HFFc6 (cell line): ENCODE results near the gene DES. TPM values are rescaled to one million over a fixed set of nuclear protein-coding genes. Genes with fewer than 3 reads are reported as not detected.

ENCODE experiments used
- DNase-seq: peaks from one replicate; pipeline ENCODE4 v3.0.0-alpha.2; 2018
- H3K27ac Mint-ChIP-seq: 2 replicates; pipeline ENCODE4 v1.8.0; 2020; ENCODE audit warnings: mild to moderate bottlenecking, mixed read lengths
- H3K27me3 Mint-ChIP-seq: 2 replicates; pipeline ENCODE4 v1.8.0; 2021; ENCODE audit warnings: mild to moderate bottlenecking, moderate library complexity, mixed read lengths; ENCODE audit not compliant: insufficient read depth
- H3K36me3 Mint-ChIP-seq: 2 replicates; pipeline ENCODE4 v1.8.0; 2021; ENCODE audit warnings: low read depth, mixed read lengths
- H3K4me1 Mint-ChIP-seq: 2 replicates; pipeline ENCODE4 v1.8.0; 2020; ENCODE audit warnings: low read depth, mixed read lengths
- H3K4me3 Mint-ChIP-seq: 2 replicates; pipeline ENCODE4 v1.8.0; 2020; ENCODE audit warnings: mild to moderate bottlenecking, moderate library complexity, mixed read lengths
- H3K9me3 Mint-ChIP-seq: 2 replicates; pipeline ENCODE4 v1.8.0; 2020; ENCODE audit warnings: mild to moderate bottlenecking, mixed read lengths
- CTCF ChIP-seq: fragments of 200-600 bp; sonication (generic); IDR thresholded peaks from 2 replicates; pipeline ENCODE4 v1.5.0; 2021; ENCODE audit warnings: antibody characterized with exemption, mild to moderate bottlenecking
- total RNA-seq, 6 experiments: library from RNA; stranded (reverse); fragmentation: NEBNext Ultra II Directional; extraction: Animal tissue kit (Norgen Biotek cat#: 25700); gene quantifications; 2 replicates in 1 of 6; 3 replicates in 5 of 6; pipeline ENCODE4 v1.2.3, GENCODE V29; 2021

The DES gene
- total RNA-seq, 6 experiments from 2014 or later: 0.12 to 0.37 (median 0.19) TPM; not detected in 1

- Mint-ChIP-seq H3K4me3 (no peak overlapping the region), H3K9me3 (no peaks in the 10 kb centered on the region), H3K27me3 (peaks cover 5% of the 10 kb centered on the region), H3K4me1 (peaks cover 48% of the 10 kb centered on the region), H3K27ac (peak overlapping the region; percentile 70), H3K36me3 (no peaks in the 10 kb centered on the region)
- no peak for TF ChIP-seq CTCF
- DNase-seq: no peak
These were observed 10.3 kb downstream of the DES start for GRCh38 chr2:219428469-219428868.

GRCh38 chr2:219429958-219430606 lies 11.9 kb downstream of the DES start:
- Mint-ChIP-seq H3K36me3 (no peaks in the 10 kb centered on the region), H3K27me3 (peaks cover 4% of the 10 kb centered on the region), H3K27ac (no peak overlapping the region), H3K4me1 (peaks cover 36% of the 10 kb centered on the region), H3K4me3 (no peak overlapping the region), H3K9me3 (no peaks in the 10 kb centered on the region)
- no peak for TF ChIP-seq CTCF
- DNase-seq: no peak

DNA sequence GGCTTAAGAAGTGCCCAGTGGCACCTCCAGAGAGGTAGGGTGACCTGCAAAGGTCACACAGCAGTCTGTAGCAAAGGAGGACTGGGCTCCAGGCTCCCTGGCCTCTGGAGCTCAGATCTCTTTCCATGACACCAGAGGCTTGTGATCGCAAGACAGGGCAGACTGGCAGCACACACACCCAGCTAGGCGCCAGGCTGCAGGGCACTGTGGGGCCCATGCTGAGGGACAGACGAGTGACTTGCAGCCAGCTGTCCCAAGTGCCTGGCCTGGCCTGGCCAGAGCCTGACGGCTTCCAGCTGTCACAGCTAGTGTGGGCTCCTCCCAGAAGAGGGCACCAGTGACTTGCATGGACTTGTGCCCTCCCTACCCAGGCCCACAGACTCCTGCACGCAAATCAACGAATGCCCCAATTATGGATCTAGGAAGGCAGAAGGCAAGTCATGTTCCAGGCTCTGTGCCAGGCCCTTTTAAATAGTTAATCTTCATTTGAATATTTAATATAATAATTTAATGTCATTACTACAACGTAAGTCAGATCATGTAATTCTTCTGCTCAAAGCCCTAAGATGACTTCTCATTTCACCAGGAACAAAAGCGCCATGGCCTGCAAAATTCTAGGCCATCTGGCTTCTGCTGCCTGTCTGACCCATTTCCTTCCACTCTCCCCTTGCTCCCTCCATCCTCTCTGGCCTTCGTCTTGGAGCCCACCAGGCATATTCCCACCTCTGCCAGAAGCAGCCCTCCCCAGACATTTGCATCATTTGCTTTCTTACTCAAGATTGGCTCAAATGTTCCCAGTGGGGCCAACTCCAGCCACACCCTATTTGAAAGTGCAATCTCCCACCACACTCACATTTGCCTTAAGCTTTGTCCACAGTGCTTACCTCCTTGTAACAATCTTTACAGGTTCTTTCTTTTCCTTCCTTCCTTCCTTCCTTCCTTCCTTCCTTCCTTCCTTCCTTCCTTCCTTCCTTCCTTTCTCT lies 12.7 kb downstream of the DES start:
- Mint-ChIP-seq H3K4me1 (peaks cover 36% of the 10 kb centered on the region), H3K27ac (no peak overlapping the region)
- DNase-seq: peak; percentile 31

DNA sequence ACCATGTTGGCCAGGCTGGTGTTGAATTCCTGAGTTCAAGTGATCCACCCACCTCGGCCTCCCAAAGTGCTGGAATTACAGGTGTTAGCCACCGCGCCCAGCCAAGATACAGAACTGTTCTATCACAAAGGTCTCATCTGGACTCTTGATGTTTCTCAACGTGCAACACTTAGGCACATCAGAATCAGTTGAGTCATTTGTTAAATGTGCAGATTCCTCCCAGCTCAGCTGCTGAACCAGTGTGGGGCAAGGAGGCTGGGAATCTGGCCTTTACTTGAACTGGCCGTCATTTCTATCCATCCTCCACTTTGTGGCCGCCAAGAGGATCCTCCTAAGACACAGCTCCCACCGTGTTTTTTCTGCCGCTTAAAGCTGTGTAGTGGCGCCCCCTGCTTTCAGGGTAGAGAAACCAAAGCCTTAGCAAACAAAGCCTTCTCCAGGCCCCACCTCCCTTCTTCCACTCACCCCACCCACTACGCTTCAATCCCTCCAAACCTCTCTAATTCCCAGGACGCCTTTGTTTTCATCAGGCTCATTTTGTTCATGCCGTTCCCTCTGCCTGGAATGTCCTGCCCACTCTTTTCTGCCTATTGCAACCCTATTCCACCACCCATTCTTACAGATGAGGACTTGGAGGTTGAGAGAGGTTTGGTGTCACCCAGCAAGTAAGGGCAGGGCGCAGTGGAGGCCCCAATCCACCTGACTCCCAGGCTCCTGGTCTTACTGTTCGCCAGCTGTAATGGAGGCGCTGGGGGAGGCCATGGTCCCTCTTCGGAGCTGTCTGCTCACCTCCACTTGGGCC lies 15.7 kb downstream of the DES start:
- Mint-ChIP-seq H3K4me1 (peaks cover 22% of the 10 kb centered on the region), H3K36me3 (no peaks in the 10 kb centered on the region), H3K9me3 (no peaks in the 10 kb centered on the region), H3K27ac (no peak overlapping the region), H3K27me3 (peaks cover 4% of the 10 kb centered on the region; the same call in 1 of the 2 replicates), H3K4me3 (no peak overlapping the region)
- peak; percentile 76 for TF ChIP-seq CTCF
- peak; percentile 59 for DNase-seq

More for the DNA sequence above, 12.7 kb downstream of the DES start:
- no peaks in the 10 kb centered on the region for H3K36me3 Mint-ChIP-seq
- H3K4me3 Mint-ChIP-seq: no peak overlapping the region
- peaks cover 4% of the 10 kb centered on the region for H3K27me3 Mint-ChIP-seq
- H3K9me3 Mint-ChIP-seq: no peaks in the 10 kb centered on the region
- TF ChIP-seq CTCF: peak; percentile 62

DNA sequence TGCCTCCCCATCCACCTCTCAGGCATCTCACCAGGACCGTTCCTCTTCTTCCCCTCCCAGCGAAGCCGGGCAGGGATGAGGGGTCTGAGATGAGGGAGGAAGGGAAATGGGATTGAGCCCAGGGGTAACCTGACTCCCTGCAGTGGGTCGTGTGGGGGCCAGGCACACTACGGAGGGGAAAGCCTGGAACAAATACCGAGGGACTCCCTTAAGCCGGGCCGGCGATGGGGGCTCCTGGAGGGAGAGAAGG lies 16.2 kb downstream of the DES start:
- H3K4me3 Mint-ChIP-seq: no peak overlapping the region
- no peaks in the 10 kb centered on the region for H3K9me3 Mint-ChIP-seq
- H3K27me3 Mint-ChIP-seq: peaks cover 4% of the 10 kb centered on the region; the same call in 1 of the 2 replicates
- DNase-seq: no peak
- no peak overlapping the region for H3K27ac Mint-ChIP-seq
- no peak for TF ChIP-seq CTCF
- peaks cover 16% of the 10 kb centered on the region for H3K4me1 Mint-ChIP-seq
- H3K36me3 Mint-ChIP-seq: no peaks in the 10 kb centered on the region
